Measurements from ENCODE around the gene PPY.

The PPY gene

GRCh38 chr17:43942051-43942685, at the start of gene PPY:
Gene PPY, minus strand, starts transcription at chr17:43942476. Its CDS starts 822 bp downstream, at chr17:43941654.
- Mint-ChIP-seq H3K27ac (peak within 1 kb of the TSS in 1 of 3 experiments; percentile 38), H3K4me3 (no peak within 1 kb of the TSS), H3K9me3 (no peaks in the 10 kb centered on the region), H3K27me3 (ENCODE audit: low read depth) (peaks cover 29% of the 10 kb centered on the region), H3K36me3 (ENCODE audit: low read depth) (no peaks in the 10 kb centered on the region), H3K4me1 (peaks cover 7% of the 10 kb centered on the region)
- TF ChIP-seq CTCF (IDR thresholded peaks at IDR 0.05; ENCODE audit: unreplicated experiment in 3 of 3) = no peak

- peaks cover 5% of the 10 kb centered on the region for H3K4me1 Mint-ChIP-seq
- peaks cover 57% of the 10 kb centered on the region for H3K27me3 Mint-ChIP-seq (ENCODE audit: low read depth)
- H3K9me3 Mint-ChIP-seq = no peaks in the 10 kb centered on the region
- H3K4me3 Mint-ChIP-seq = no peak overlapping the region
- no peak overlapping the region for H3K27ac Mint-ChIP-seq
- no peaks in the 10 kb centered on the region for H3K36me3 Mint-ChIP-seq (ENCODE audit: low read depth)
- TF ChIP-seq CTCF (IDR thresholded peaks at IDR 0.05; ENCODE audit: unreplicated experiment in 3 of 3) = no peak
These were observed 46.0 kb upstream of the PPY start for GRCh38 chr17:43988301-43988700.

- Mint-ChIP-seq H3K4me3 (no peak overlapping the region), H3K9me3 (no peaks in the 10 kb centered on the region), H3K27me3 (ENCODE audit: low read depth) (peaks cover 66% of the 10 kb centered on the region), H3K4me1 (peaks cover 5% of the 10 kb centered on the region), H3K36me3 (ENCODE audit: low read depth) (no peaks in the 10 kb centered on the region), H3K27ac (no peak overlapping the region)
- TF ChIP-seq CTCF (IDR thresholded peaks at IDR 0.05; ENCODE audit: unreplicated experiment in 3 of 3) = no peak
These were observed 45.1 kb upstream of the PPY start for GRCh38 chr17:43987131-43988021.

GRCh38 chr17:43986225-43986981, 44.1 kb upstream of the PPY start:
- Mint-ChIP-seq H3K27me3 (ENCODE audit: low read depth) (peaks cover 75% of the 10 kb centered on the region), H3K4me3 (no peak overlapping the region), H3K4me1 (peaks cover 5% of the 10 kb centered on the region), H3K9me3 (no peaks in the 10 kb centered on the region), H3K36me3 (ENCODE audit: low read depth) (no peaks in the 10 kb centered on the region), H3K27ac (no peak overlapping the region)
- TF ChIP-seq CTCF (IDR thresholded peaks at IDR 0.05; ENCODE audit: unreplicated experiment in 3 of 3) = no peak

- no peak for TF ChIP-seq CTCF (IDR thresholded peaks at IDR 0.05; ENCODE audit: unreplicated experiment in 3 of 3)
- H3K27me3 Mint-ChIP-seq (ENCODE audit: low read depth) = peaks cover 82% of the 10 kb centered on the region
- H3K9me3 Mint-ChIP-seq = no peaks in the 10 kb centered on the region
- no peak overlapping the region for H3K27ac Mint-ChIP-seq
- peaks cover 5% of the 10 kb centered on the region for H3K4me1 Mint-ChIP-seq
- H3K36me3 Mint-ChIP-seq (ENCODE audit: low read depth) = no peaks in the 10 kb centered on the region
- peak overlapping the region; percentile 70 to 77 (median 72) for H3K4me3 Mint-ChIP-seq
These were observed 42.2 kb upstream of the PPY start for GRCh38 chr17:43984521-43984920.
